ENCODE measurements around the gene ZW10. TPM values are rescaled to one million over a fixed set of nuclear protein-coding genes. Genes with fewer than 3 reads are reported as not detected.

Gene ZW10
- total and polyA plus RNA-seq, 2 experiments from 2014 or later: 12.3 to 30.5 TPM

GRCh38 chr11:113736323-113736722 is 37.2 kb downstream of the ZW10 start:
- H3K9me3 Mint-ChIP-seq: no peaks in the 10 kb centered on the region

More at GRCh38 chr11:113736323-113736722, 37.2 kb downstream of the ZW10 start:
- Mint-ChIP-seq H3K4me3 (no peak overlapping the region), H3K27ac (no peak overlapping the region), H3K27me3 (ENCODE audit: insufficient read depth, low read depth, poor library complexity) (no peaks in the 10 kb centered on the region), H3K4me1 (no peaks in the 10 kb centered on the region), H3K36me3 (ENCODE audit: low read depth) (peaks cover 42% of the 10 kb centered on the region)
- Histone ChIP-seq H3K4me1 (ENCODE audit: insufficient read depth) (no peaks in the 10 kb centered on the region), H3K79me2 (replicated peaks; ENCODE audit: insufficient read depth) (no peaks in the 10 kb centered on the region), H3K27me3 (ENCODE audit: insufficient read depth) (no peaks in the 10 kb centered on the region), H3K27ac (ENCODE audit: low read depth) (no peak overlapping the region), H3K9me2 (ENCODE audit: insufficient read depth) (no peaks in the 10 kb centered on the region), H3K4me3 (no peak overlapping the region), H3K4me2 (no peak overlapping the region), H3F3A (replicated peaks; ENCODE audit: low read depth) (no peaks in the 10 kb centered on the region), H2AFZ (no peak overlapping the region), H4K20me1 (replicated peaks; ENCODE audit: insufficient read depth) (no peaks in the 10 kb centered on the region; the same call in 1 of the 2 replicates), H3K36me3 (ENCODE audit: insufficient read depth) (peaks cover 14% of the 10 kb centered on the region; the same call in 1 of the 2 replicates)
- ATAC-seq (no peak), DNase-seq (ENCODE audit: low spot score) (no peak)
- TF ChIP-seq JUNB (IDR thresholded peaks at IDR 0.05; ENCODE audit: unreplicated experiment) (no peak), NANOG (IDR thresholded peaks at IDR 0.05; ENCODE audit: borderline replicate concordance) (no peak), CREB1 (CRISPR knock-in tag; IDR thresholded peaks at IDR 0.05; ENCODE audit: low read depth) (no peak), STAT1 (IDR thresholded peaks at IDR 0.05; ENCODE audit: unreplicated experiment) (no peak), ZNF331 (CRISPR knock-in tag; IDR thresholded peaks at IDR 0.05; ENCODE audit: low read depth) (no peak), ZNF462 (CRISPR knock-in tag; IDR thresholded peaks at IDR 0.05) (no peak), ETS1 (IDR thresholded peaks at IDR 0.05) (no peak)
